H1 (cell line): ENCODE measurements around the gene CRYM. TPM values are rescaled to one million over a fixed set of nuclear protein-coding genes. Genes with fewer than 3 reads are reported as not detected.

Experiments used
- CBX8 ChIP-seq: fragments of 300-800, 300-1000 bp; sonication (generic); IDR thresholded peaks from 2 replicates; pipeline ENCODE4 v1.7.1; 2016; ENCODE audit warnings: low read depth, low read length, borderline replicate concordance
- RBBP5 ChIP-seq: IDR thresholded peaks from 2 replicates; pipeline ENCODE4 v1.7.1; 2012; ENCODE audit warnings: low read depth, mild to moderate bottlenecking, inconsistent platforms, low read length, moderate library complexity, borderline replicate concordance
- RNF2 ChIP-seq: fragments of 200-900, 300-1000 bp; sonication (generic); IDR thresholded peaks from 2 replicates; pipeline ENCODE4 v1.7.1; 2016; ENCODE audit warnings: borderline replicate concordance, low read depth, mild to moderate bottlenecking, antibody characterized with exemption, low read length; ENCODE audit not compliant: poor library complexity, severe bottlenecking; ENCODE audit errors: missing control alignments
- SP2 ChIP-seq: IDR thresholded peaks from 2 replicates; pipeline ENCODE4 v1.6.1; 2012; ENCODE audit warnings: mild to moderate bottlenecking, low read length, inconsistent platforms
- TBP ChIP-seq: IDR thresholded peaks from 2 replicates; pipeline ENCODE4 v1.6.1; 2011; ENCODE audit warnings: low read depth, low read length, improper control_type of control experiment
- TEAD4 ChIP-seq: IDR thresholded peaks from 2 replicates; pipeline ENCODE4 v1.6.1; 2012; ENCODE audit warnings: low read depth, low read length, inconsistent platforms, mixed read lengths
- polyA plus RNA-seq, 7 experiments: library from polyadenylated mRNA; depleted of rRNA in 3 of 7; stranded (reverse) in 5 of 7; unstranded in 2 of 7; fragments of >200 nt in 5 of 7; fragments of 200-250 nt in 2 of 7; gene quantifications; 1 replicate in 5 of 7; 2 replicates in 1 of 7; 4 replicates in 1 of 7; pipeline versions ENCODE4 v1.2.1 to v1.2.3, GENCODE V29; 2011 to 2013; ENCODE audit warnings: missing spikeins in 2 of 7, mixed read lengths in 2 of 7
- total RNA-seq: library from RNA; stranded (reverse); fragmentation: NEBNext Ultra II Directional; extraction: Animal tissue kit (Norgen Biotek cat#: 25700); gene quantifications from 2 replicates; pipeline ENCODE4 v1.2.1, GENCODE V29; 2021
- TF ChIP-seq, protein P1 (sequence below): fragments of 300-600 bp; sonication (generic); IDR thresholded peaks from 2 replicates; pipeline ENCODE4 v1.7.1; 2012; ENCODE audit warnings: low read length, moderate library complexity, mild to moderate bottlenecking, inconsistent platforms; ENCODE audit not compliant: insufficient replicate concordance
- TF ChIP-seq, protein P2 (sequence below): IDR thresholded peaks from 2 replicates; pipeline ENCODE4 v1.6.1; 2012; ENCODE audit warnings: inconsistent platforms
- TF ChIP-seq, protein P3 (sequence below): IDR thresholded peaks from 2 replicates; pipeline ENCODE4 v1.6.1; 2012; ENCODE audit warnings: low read length, inconsistent platforms

Gene CRYM
- total and polyA plus RNA-seq, 2 of the 8 experiments (the other 6 are each of a cell fraction or from before 2014, with no cell fraction given), result 12.9 to 40.4 TPM

DNA sequence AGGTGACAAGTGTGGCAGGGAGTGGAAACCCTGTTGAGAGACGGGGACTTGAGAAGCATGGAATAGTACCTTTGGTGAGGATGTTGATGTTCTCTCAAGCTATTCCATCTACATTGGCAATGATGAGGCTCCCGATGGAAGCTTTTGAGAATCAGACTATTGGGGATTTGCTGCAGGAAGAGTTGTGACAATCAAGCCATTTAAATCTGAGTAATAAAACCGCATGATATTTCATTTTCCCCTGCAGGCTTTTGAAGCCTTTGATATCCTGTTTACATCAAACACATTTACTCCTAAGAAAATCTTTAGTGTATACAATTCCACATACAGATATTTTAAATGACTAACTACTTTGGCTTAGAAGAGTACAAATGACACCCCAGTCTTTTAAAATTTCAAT lies 49.0 kb upstream of the CRYM start (continued):
- TF ChIP-seq, protein P1, sequence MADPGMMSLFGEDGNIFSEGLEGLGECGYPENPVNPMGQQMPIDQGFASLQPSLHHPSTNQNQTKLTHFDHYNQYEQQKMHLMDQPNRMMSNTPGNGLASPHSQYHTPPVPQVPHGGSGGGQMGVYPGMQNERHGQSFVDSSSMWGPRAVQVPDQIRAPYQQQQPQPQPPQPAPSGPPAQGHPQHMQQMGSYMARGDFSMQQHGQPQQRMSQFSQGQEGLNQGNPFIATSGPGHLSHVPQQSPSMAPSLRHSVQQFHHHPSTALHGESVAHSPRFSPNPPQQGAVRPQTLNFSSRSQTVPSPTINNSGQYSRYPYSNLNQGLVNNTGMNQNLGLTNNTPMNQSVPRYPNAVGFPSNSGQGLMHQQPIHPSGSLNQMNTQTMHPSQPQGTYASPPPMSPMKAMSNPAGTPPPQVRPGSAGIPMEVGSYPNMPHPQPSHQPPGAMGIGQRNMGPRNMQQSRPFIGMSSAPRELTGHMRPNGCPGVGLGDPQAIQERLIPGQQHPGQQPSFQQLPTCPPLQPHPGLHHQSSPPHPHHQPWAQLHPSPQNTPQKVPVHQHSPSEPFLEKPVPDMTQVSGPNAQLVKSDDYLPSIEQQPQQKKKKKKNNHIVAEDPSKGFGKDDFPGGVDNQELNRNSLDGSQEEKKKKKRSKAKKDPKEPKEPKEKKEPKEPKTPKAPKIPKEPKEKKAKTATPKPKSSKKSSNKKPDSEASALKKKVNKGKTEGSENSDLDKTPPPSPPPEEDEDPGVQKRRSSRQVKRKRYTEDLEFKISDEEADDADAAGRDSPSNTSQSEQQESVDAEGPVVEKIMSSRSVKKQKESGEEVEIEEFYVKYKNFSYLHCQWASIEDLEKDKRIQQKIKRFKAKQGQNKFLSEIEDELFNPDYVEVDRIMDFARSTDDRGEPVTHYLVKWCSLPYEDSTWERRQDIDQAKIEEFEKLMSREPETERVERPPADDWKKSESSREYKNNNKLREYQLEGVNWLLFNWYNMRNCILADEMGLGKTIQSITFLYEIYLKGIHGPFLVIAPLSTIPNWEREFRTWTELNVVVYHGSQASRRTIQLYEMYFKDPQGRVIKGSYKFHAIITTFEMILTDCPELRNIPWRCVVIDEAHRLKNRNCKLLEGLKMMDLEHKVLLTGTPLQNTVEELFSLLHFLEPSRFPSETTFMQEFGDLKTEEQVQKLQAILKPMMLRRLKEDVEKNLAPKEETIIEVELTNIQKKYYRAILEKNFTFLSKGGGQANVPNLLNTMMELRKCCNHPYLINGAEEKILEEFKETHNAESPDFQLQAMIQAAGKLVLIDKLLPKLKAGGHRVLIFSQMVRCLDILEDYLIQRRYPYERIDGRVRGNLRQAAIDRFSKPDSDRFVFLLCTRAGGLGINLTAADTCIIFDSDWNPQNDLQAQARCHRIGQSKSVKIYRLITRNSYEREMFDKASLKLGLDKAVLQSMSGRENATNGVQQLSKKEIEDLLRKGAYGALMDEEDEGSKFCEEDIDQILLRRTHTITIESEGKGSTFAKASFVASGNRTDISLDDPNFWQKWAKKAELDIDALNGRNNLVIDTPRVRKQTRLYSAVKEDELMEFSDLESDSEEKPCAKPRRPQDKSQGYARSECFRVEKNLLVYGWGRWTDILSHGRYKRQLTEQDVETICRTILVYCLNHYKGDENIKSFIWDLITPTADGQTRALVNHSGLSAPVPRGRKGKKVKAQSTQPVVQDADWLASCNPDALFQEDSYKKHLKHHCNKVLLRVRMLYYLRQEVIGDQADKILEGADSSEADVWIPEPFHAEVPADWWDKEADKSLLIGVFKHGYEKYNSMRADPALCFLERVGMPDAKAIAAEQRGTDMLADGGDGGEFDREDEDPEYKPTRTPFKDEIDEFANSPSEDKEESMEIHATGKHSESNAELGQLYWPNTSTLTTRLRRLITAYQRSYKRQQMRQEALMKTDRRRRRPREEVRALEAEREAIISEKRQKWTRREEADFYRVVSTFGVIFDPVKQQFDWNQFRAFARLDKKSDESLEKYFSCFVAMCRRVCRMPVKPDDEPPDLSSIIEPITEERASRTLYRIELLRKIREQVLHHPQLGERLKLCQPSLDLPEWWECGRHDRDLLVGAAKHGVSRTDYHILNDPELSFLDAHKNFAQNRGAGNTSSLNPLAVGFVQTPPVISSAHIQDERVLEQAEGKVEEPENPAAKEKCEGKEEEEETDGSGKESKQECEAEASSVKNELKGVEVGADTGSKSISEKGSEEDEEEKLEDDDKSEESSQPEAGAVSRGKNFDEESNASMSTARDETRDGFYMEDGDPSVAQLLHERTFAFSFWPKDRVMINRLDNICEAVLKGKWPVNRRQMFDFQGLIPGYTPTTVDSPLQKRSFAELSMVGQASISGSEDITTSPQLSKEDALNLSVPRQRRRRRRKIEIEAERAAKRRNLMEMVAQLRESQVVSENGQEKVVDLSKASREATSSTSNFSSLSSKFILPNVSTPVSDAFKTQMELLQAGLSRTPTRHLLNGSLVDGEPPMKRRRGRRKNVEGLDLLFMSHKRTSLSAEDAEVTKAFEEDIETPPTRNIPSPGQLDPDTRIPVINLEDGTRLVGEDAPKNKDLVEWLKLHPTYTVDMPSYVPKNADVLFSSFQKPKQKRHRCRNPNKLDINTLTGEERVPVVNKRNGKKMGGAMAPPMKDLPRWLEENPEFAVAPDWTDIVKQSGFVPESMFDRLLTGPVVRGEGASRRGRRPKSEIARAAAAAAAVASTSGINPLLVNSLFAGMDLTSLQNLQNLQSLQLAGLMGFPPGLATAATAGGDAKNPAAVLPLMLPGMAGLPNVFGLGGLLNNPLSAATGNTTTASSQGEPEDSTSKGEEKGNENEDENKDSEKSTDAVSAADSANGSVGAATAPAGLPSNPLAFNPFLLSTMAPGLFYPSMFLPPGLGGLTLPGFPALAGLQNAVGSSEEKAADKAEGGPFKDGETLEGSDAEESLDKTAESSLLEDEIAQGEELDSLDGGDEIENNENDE, result no peak
- TF ChIP-seq RBBP5 (no peak), SP2 (no peak), TBP (no peak), RNF2 (no peak), CBX8 (no peak), TEAD4 (no peak)
- TF ChIP-seq, protein P2, sequence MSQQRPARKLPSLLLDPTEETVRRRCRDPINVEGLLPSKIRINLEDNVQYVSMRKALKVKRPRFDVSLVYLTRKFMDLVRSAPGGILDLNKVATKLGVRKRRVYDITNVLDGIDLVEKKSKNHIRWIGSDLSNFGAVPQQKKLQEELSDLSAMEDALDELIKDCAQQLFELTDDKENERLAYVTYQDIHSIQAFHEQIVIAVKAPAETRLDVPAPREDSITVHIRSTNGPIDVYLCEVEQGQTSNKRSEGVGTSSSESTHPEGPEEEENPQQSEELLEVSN, result no peak
- TF ChIP-seq, protein P3, sequence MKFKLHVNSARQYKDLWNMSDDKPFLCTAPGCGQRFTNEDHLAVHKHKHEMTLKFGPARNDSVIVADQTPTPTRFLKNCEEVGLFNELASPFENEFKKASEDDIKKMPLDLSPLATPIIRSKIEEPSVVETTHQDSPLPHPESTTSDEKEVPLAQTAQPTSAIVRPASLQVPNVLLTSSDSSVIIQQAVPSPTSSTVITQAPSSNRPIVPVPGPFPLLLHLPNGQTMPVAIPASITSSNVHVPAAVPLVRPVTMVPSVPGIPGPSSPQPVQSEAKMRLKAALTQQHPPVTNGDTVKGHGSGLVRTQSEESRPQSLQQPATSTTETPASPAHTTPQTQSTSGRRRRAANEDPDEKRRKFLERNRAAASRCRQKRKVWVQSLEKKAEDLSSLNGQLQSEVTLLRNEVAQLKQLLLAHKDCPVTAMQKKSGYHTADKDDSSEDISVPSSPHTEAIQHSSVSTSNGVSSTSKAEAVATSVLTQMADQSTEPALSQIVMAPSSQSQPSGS, result no peak
